ENCODE data around the gene DPM1. TPM values are rescaled to one million over a fixed set of nuclear protein-coding genes. Genes with fewer than 3 reads are reported as not detected.

The DPM1 gene
- total and polyA plus RNA-seq, 2 of the 8 experiments (the other 6 are each of a cell fraction or from before 2014, with no cell fraction given): 42.3 to 57.0 TPM

- Histone ChIP-seq H3K4me3 (ENCODE audit: extremely low read depth in 1 of 4, insufficient read depth in 2 of 4, low read depth in 3 of 4, low read length in 4 of 4) (no peak overlapping the region), H3K36me3 (ENCODE audit: control insufficient read depth in 2 of 4, insufficient read depth in 4 of 4, low read length in 3 of 4) (peaks cover 0 to 54% (median 5%) of the 10 kb centered on the region in 4 experiments; a peak in 6 of 8 replicates), H4K5ac (ENCODE audit: insufficient read length, low read depth, low read length) (no peak overlapping the region), H2AK5ac (ENCODE audit: low read depth, low read length) (no peak overlapping the region), H2BK20ac (ENCODE audit: low read length) (no peak overlapping the region), H3K4ac (replicated peaks; ENCODE audit: insufficient read length, low read depth, low read length) (no peak overlapping the region), H4K8ac (ENCODE audit: extremely low read depth, insufficient read depth, low read length) (no peak overlapping the region), H3K9ac (replicated peaks in 1 of 4; ENCODE audit: extremely low read depth in 1 of 4, low read depth in 3 of 4, low read length in 3 of 4) (no peak overlapping the region), H3K27me3 (replicated peaks in 1 of 4; ENCODE audit: control insufficient read depth in 3 of 4, extremely low read depth in 1 of 4, insufficient read depth in 3 of 4, low read length in 3 of 4) (no peaks in the 10 kb centered on the region), H2BK15ac (ENCODE audit: low read length) (no peak overlapping the region), H2AFZ (ENCODE audit: low read length) (no peak overlapping the region), H3K23ac (ENCODE audit: insufficient read length) (no peak overlapping the region), H4K91ac (replicated peaks; ENCODE audit: insufficient read length, low read length) (no peak overlapping the region), H3K18ac (ENCODE audit: extremely low read depth, low read length) (no peak overlapping the region), H3K79me1 (ENCODE audit: low read depth, low read length) (peaks cover 2% of the 10 kb centered on the region; the same call in 1 of the 2 replicates), H3K14ac (ENCODE audit: insufficient read length) (no peak overlapping the region), H2BK12ac (ENCODE audit: low read depth, low read length) (no peak overlapping the region), H3K9me3 (ENCODE audit: insufficient read depth in 2 of 2, low read depth in 1 of 2, low read length in 1 of 2) (no peaks in the 10 kb centered on the region), H3K27ac (ENCODE audit: low read depth, low read length) (no peak overlapping the region), H4K20me1 (replicated peaks in 1 of 2; ENCODE audit: control insufficient read depth in 1 of 2, insufficient read depth in 2 of 2, low read length in 2 of 2) (peaks cover 43 to 61% of the 10 kb centered on the region in 2 experiments), H2BK5ac (ENCODE audit: low read depth, low read length) (no peak overlapping the region), H3K79me2 (ENCODE audit: control insufficient read depth in 1 of 2, insufficient read depth in 2 of 2, low read length in 2 of 2) (peaks cover 71 to 100% of the 10 kb centered on the region in 2 experiments), H3K23me2 (ENCODE audit: low read depth, low read length) (no peaks in the 10 kb centered on the region), H3K4me2 (ENCODE audit: insufficient read depth in 1 of 2, low read depth in 2 of 2, low read length in 2 of 2) (no peak overlapping the region), H3K56ac (replicated peaks; ENCODE audit: insufficient read length, low read depth, low read length) (no peak overlapping the region), H2BK120ac (replicated peaks; ENCODE audit: low read depth, low read length) (no peak overlapping the region), H3K4me1 (replicated peaks in 1 of 4; ENCODE audit: control insufficient read depth in 3 of 4, insufficient read depth in 4 of 4, low read length in 3 of 4) (peaks cover 0 to 11% (median 6%) of the 10 kb centered on the region in 4 experiments; a peak in 4 of 7 replicates)
- POLR2A ChIA-PET (ENCODE audit: partially characterized antibody): interaction anchor here (1.0 to 13.9 kb wide), 5 partner anchors 8 to 27 kb away, joined by 3 to 206 read pairs (median 5); partner anchors contain the start of gene ADNP
- CTCF ChIA-PET (ENCODE audit: partially characterized antibody): interaction anchor here (0.7 to 1.5 kb wide), 5 partner anchors 14 to 129 kb away, joined by 3 to 6 read pairs (median 4); partner anchors contain the start of gene BCAS4
- TF ChIP-seq E2F6 (IDR thresholded peaks at IDR 0.05): no peak
- peak; percentile 64; the same call in 1 of the 2 replicates for TF ChIP-seq POLR2AphosphoS5 (IDR thresholded peaks at IDR 0.05; ENCODE audit: low read depth, low read length)
- 87% methylated on average over 8 of the region's 8 CpGs; no CpG with 5 or more reads in 1 of the 2 experiments for WGBS, 2 experiments (ENCODE audit: extremely low coverage in 1 of 2, insufficient coverage in 1 of 2, insufficient read length in 1 of 2, insufficient replicate concordance in 2 of 2, low coverage in 1 of 2, low lambda C conversion rate in 2 of 2, missing lambda C conversion rate in 1 of 2)
- FAIRE-seq (no peak), DNase-seq (ENCODE audit: low read depth in 1 of 2, low spot score in 2 of 2) (no peak)
Observed at GRCh38 chr20:50921803-50922501, 36.4 kb downstream of the DPM1 start.
